WTC11 (cell line): ENCODE measurements around the gene IGF2BP1.
"Not testable (repeated sequence)": the region's sequence is repeated elsewhere in the genome, so short reads cannot be mapped to it uniquely, and the experiment has no call there.

Experiments used
- ELF4 ChIP-seq: sonication (generic); formaldehyde crosslinking; IDR thresholded peaks from 2 replicates; pipeline ENCODE4 v1.8.1; 2022; ENCODE audit warnings: low read depth, mild to moderate bottlenecking, moderate library complexity, missing genetic modification reagents
- ETV6 ChIP-seq: sonication (generic); formaldehyde crosslinking; IDR thresholded peaks from 2 replicates; pipeline ENCODE4 v1.8.1; 2022; ENCODE audit warnings: mild to moderate bottlenecking, missing genetic modification reagents
- GABPB1 ChIP-seq: sonication (generic); formaldehyde crosslinking; IDR thresholded peaks from 2 replicates; pipeline ENCODE4 v1.8.1; 2023; ENCODE audit warnings: mild to moderate bottlenecking, missing genetic modification reagents
- IRF1 ChIP-seq: sonication (generic); formaldehyde crosslinking; IDR thresholded peaks from 2 replicates; pipeline ENCODE4 v1.8.0; 2023; ENCODE audit warnings: missing genetic modification reagents
- IRF2 ChIP-seq: sonication (generic); formaldehyde crosslinking; IDR thresholded peaks from 2 replicates; pipeline ENCODE4 v1.8.0; 2022; ENCODE audit warnings: low read depth, missing genetic modification reagents, borderline replicate concordance
- MYBL2 ChIP-seq: sonication (generic); formaldehyde crosslinking; IDR thresholded peaks from 2 replicates; pipeline ENCODE4 v1.8.1; 2023; ENCODE audit warnings: mild to moderate bottlenecking, moderate library complexity, missing genetic modification reagents
- PRRX2 ChIP-seq: fragments of 250-450 bp; sonication (Bioruptor Pico); IDR thresholded peaks from 2 replicates; pipeline ENCODE4 v1.8.0; 2021; ENCODE audit warnings: mild to moderate bottlenecking
- SMAD3 ChIP-seq: sonication (generic); formaldehyde crosslinking; IDR thresholded peaks from 2 replicates; pipeline ENCODE4 v1.8.0; 2022; ENCODE audit warnings: missing genetic modification reagents, mild to moderate bottlenecking, borderline replicate concordance
- TCF7 ChIP-seq: sonication (generic); formaldehyde crosslinking; IDR thresholded peaks from 2 replicates; pipeline ENCODE4 v1.8.0; 2022; ENCODE audit warnings: mild to moderate bottlenecking, low read depth, missing genetic modification reagents, moderate library complexity
- TP53 ChIP-seq: sonication (generic); formaldehyde crosslinking; IDR thresholded peaks from 2 replicates; pipeline ENCODE4 v1.8.1; 2023; ENCODE audit warnings: mild to moderate bottlenecking, missing genetic modification reagents
- ZMAT4 ChIP-seq: fragments of 250-450 bp; sonication (Bioruptor Pico); IDR thresholded peaks from 2 replicates; pipeline ENCODE4 v1.9.0; 2021; ENCODE audit warnings: mild to moderate bottlenecking
- TF ChIP-seq, protein P1 (sequence below): fragments of 200-600 bp; IDR thresholded peaks from 2 replicates; pipeline ENCODE4 v1.8.0; 2022; ENCODE audit warnings: antibody characterized with exemption
- TF ChIP-seq, protein P2 (sequence below): sonication (generic); formaldehyde crosslinking; IDR thresholded peaks from 2 replicates; pipeline ENCODE4 v1.8.1; 2023; ENCODE audit warnings: mild to moderate bottlenecking, missing genetic modification reagents, borderline replicate concordance

DNA sequence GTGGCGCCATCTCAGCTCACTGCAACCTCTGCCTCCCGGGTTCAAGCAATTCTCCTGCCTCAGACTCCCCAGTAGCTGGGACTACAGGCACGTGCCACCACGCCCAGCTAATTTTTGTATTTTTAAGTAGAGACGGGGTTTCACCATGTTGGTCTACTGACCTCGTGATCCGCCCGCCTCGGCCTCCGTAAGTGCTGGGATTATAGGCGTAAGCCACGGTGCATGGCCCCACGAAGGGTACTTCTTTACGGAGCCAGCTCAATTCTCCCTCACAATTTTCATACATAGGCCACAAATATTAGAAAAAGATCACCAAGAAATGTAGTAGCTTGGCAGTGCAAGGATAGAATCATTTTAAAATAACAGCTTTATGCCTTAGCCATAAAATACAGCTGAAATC is 106.2 kb downstream of the IGF2BP1 start:
- TF ChIP-seq, protein P1, sequence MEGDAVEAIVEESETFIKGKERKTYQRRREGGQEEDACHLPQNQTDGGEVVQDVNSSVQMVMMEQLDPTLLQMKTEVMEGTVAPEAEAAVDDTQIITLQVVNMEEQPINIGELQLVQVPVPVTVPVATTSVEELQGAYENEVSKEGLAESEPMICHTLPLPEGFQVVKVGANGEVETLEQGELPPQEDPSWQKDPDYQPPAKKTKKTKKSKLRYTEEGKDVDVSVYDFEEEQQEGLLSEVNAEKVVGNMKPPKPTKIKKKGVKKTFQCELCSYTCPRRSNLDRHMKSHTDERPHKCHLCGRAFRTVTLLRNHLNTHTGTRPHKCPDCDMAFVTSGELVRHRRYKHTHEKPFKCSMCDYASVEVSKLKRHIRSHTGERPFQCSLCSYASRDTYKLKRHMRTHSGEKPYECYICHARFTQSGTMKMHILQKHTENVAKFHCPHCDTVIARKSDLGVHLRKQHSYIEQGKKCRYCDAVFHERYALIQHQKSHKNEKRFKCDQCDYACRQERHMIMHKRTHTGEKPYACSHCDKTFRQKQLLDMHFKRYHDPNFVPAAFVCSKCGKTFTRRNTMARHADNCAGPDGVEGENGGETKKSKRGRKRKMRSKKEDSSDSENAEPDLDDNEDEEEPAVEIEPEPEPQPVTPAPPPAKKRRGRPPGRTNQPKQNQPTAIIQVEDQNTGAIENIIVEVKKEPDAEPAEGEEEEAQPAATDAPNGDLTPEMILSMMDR, result not testable (repeated sequence)
- not testable (repeated sequence) for TF ChIP-seq TP53 (CRISPR knock-in tag); ETV6 (CRISPR knock-in tag); PRRX2 (CRISPR knock-in tag); MYBL2 (CRISPR knock-in tag); IRF2 (CRISPR knock-in tag); SMAD3 (CRISPR knock-in tag); ELF4 (CRISPR knock-in tag); GABPB1; TCF7 (CRISPR knock-in tag); ZMAT4 (CRISPR knock-in tag); IRF1
- TF ChIP-seq, protein P2, sequence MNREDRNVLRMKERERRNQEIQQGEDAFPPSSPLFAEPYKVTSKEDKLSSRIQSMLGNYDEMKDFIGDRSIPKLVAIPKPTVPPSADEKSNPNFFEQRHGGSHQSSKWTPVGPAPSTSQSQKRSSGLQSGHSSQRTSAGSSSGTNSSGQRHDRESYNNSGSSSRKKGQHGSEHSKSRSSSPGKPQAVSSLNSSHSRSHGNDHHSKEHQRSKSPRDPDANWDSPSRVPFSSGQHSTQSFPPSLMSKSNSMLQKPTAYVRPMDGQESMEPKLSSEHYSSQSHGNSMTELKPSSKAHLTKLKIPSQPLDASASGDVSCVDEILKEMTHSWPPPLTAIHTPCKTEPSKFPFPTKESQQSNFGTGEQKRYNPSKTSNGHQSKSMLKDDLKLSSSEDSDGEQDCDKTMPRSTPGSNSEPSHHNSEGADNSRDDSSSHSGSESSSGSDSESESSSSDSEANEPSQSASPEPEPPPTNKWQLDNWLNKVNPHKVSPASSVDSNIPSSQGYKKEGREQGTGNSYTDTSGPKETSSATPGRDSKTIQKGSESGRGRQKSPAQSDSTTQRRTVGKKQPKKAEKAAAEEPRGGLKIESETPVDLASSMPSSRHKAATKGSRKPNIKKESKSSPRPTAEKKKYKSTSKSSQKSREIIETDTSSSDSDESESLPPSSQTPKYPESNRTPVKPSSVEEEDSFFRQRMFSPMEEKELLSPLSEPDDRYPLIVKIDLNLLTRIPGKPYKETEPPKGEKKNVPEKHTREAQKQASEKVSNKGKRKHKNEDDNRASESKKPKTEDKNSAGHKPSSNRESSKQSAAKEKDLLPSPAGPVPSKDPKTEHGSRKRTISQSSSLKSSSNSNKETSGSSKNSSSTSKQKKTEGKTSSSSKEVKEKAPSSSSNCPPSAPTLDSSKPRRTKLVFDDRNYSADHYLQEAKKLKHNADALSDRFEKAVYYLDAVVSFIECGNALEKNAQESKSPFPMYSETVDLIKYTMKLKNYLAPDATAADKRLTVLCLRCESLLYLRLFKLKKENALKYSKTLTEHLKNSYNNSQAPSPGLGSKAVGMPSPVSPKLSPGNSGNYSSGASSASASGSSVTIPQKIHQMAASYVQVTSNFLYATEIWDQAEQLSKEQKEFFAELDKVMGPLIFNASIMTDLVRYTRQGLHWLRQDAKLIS, result not testable (repeated sequence)
